Cardiac fibroblast (primary cell): ENCODE measurements around the gene DENND2A.
A peak's percentile ranks its signal among the peaks of the same experiment; 100 is the strongest.

Experiments
- DNase-seq, 2 donors: peaks; one replicate each; pipeline versions ENCODE4 v3.0.0 to v3.0.0-alpha.2; 2010; ENCODE audit warnings: low read depth in 2 of 2
- H3K4me3 ChIP-seq, 2 donors: replicated peaks in 1 of 2; 1 replicate in 1 of 2; 2 replicates in 1 of 2; pipeline ENCODE4 v1.5.1; 2011; ENCODE audit warnings: low read depth in 2 of 2, low read length in 2 of 2, mild to moderate bottlenecking in 2 of 2, moderate library complexity in 1 of 2
- CTCF ChIP-seq: IDR thresholded peaks from one replicate; pipeline ENCODE4 v1.5.1; 2011; ENCODE audit warnings: low read depth, mild to moderate bottlenecking, low read length, inconsistent platforms

Gene DENND2A

GRCh38 chr7:140639366-140640053, 1.1 kb downstream of the DENND2A start:
- no peak for TF ChIP-seq CTCF

GRCh38 chr7:140638173-140638791, 2.3 kb downstream of the DENND2A start:
- H3K4me3 ChIP-seq, result no peak overlapping the region
- DNase-seq, result peak; percentile 68 to 87
- peak; percentile 25 for TF ChIP-seq CTCF

More at GRCh38 chr7:140639366-140640053, 1.1 kb downstream of the DENND2A start:
- DNase-seq, result peak; percentile 55 to 76
- H3K4me3 ChIP-seq, result peak overlapping the region; percentile 46 to 60

GRCh38 chr7:140637400-140637799, 3.2 kb downstream of the DENND2A start:
- H3K4me3 ChIP-seq, result no peak overlapping the region
- no peak for TF ChIP-seq CTCF
- no peak for DNase-seq

DNA sequence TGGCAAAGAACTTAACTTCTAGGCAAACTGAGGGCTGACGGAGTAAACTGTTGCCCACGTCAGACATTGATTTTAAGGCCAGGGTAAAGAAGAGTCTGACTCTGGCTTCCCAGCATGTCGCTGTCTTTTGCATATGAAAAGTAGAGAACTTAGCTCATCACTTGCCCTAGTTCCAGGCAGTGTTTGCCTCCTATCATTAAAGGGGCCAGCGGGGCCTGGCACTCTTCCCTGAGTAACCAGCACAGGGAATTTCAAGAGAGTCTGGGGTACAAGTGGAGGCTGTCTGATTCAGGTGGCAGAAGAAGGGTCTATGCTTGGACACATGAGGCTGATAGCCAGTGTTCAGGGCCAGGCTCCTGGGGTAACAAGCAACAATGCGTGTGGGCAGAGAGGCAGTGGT, 4.8 kb downstream of the DENND2A start:
- TF ChIP-seq CTCF, result no peak
- no peak overlapping the region for H3K4me3 ChIP-seq
- DNase-seq, result no peak

DNA sequence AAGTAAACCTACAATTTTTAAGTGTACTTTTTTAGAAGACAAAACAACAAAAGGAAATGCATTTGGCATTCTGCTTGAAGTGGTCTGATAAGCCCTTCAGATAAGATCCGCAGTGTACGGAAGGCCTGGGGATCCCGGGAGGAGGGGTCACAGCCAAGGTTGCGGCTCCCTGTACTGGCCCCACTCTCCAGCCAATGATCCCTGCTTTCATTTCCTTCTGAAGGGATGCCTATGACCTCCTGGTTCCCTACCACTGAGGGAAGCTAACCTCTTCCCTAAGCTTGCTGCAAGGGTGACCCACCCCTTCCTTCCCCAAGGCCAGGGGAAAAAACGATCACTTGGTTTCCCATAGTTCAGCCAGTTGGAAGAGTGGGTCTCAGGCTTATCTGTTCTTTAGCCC, 5.3 kb downstream of the DENND2A start:
- TF ChIP-seq CTCF, result no peak
- H3K4me3 ChIP-seq, result no peak overlapping the region
- DNase-seq, result no peak

DNA sequence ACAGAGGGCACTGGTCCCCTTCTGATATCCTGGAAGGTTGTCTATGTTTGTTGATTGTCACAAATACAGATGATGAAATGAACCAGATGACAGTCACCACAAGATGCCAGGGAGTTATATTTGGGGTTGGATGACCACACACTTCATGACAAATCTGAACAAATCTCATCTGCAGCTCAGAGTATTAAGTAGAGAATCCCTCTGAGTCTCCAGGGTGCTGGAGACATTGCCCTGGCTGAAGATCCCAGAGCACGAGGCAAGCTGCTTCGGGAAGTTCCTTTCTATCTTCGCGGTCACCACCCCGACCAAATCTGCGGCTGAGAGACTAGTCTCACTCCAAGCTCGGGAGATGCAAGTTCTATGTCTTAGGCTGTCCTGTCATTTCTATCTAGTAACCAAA, 9.0 kb downstream of the DENND2A start:
- TF ChIP-seq CTCF, result no peak
- DNase-seq, result no peak
- no peak overlapping the region for H3K4me3 ChIP-seq

DNA sequence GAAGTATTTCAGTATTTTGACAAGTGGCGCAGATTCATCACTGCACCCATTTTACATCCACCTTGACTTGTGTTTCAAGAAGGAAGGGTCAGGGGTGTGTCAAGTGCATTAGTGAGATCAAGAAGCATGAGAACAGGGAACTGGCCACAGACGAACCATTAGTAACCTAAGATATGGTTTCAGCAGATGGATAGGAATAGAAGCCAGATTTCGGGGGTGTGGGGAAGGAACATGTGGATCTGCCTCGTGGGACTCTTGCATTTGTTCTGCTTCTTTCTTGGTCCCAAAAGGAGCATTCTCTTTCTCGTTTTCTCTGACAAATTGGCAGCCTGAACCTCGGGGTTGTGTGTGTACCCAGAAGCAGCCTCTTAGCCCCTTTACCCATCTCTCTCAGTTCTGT, 9.6 kb downstream of the DENND2A start:
- H3K4me3 ChIP-seq, result no peak overlapping the region
- no peak for TF ChIP-seq CTCF
- no peak for DNase-seq
